Tibial artery (tissue), 4 donors: ENCODE data around the gene BASP1.
A peak's percentile ranks its signal among the peaks of the same experiment; 100 is the strongest.

Experiments
- DNase-seq, 2 donors: peaks; one replicate each; pipeline ENCODE4 v3.0.0-alpha.2; 2019
- H3K27ac ChIP-seq, 2 donors: fragments of 200-600 bp; sonication (generic) in 1 of 2; 1 replicate in 1 of 2; 2 replicates in 1 of 2; pipeline ENCODE4 v1.5.1; 2018 to 2019; ENCODE audit warnings: mild to moderate bottlenecking in 1 of 2
- H3K27me3 ChIP-seq, 2 donors: fragments of 200-600 bp; sonication (generic) in 1 of 2; one replicate each; pipeline versions ENCODE4 v1.5.1 to v1.6.0; 2016 to 2019
- H3K36me3 ChIP-seq, 3 donors: fragments of 200-600 bp; sonication (generic) in 2 of 3; one replicate each; pipeline ENCODE4 v1.5.1; 2016 to 2019; ENCODE audit warnings: mild to moderate bottlenecking in 2 of 3
- H3K4me1 ChIP-seq, 4 donors: fragments of 200-600 bp; sonication (generic) in 2 of 4; 1 replicate in 3 of 4; 2 replicates in 1 of 4; pipeline ENCODE4 v1.5.1; 2016 to 2019
- H3K4me3 ChIP-seq, 2 donors: fragments of 200-600 bp; sonication (generic) in 1 of 2; 1 replicate in 1 of 2; 2 replicates in 1 of 2; pipeline ENCODE4 v1.5.1; 2018 to 2019; ENCODE audit warnings: mild to moderate bottlenecking in 2 of 2
- H3K9me3 ChIP-seq, 3 donors: fragments of 200-600 bp; sonication (generic) in 1 of 3; one replicate each; pipeline ENCODE4 v1.5.1; 2016 to 2019
- intact Hi-C: fragments of 100-400 bp; cut with DNase I; formaldehyde crosslinking; loops from one replicate; pipeline ENCODE4 v1.15.0; 2023; ENCODE audit warnings: low total_unique reads
- TF ChIP-seq, protein P1 (sequence below), 2 experiments: fragments of 200-600 bp in 1 of 2; fragments of 450-650 bp in 1 of 2; IDR thresholded peaks; one replicate each; pipeline ENCODE4 v1.5.1; 2017 to 2019; ENCODE audit warnings: antibody characterized with exemption in 2 of 2, mild to moderate bottlenecking in 1 of 2, moderate library complexity in 1 of 2

The BASP1 gene

DNA sequence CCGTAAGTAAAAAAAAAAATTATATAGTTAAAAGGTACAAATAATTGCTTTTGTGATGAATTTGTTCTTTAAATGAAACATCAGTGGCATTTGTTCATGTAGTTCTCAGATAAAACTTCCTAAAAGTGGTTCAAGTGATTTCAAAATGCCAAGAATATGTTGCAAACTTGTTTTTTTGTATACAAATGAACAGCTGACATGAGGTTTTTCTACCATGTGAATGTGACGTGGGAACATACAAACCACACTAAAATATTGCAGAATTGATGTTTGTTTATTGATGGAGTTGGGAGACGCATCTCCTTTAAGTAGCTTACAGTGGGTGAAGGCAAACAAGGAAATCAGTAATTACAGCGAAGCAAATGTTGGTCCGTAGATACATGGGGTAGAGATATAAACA lies 16.9 kb downstream of the BASP1 start:
- H3K4me3 ChIP-seq, result no peak overlapping the region
- H3K27me3 ChIP-seq, result no peaks in the 10 kb centered on the region
- DNase-seq, result no peak
- intact Hi-C loops, result no loop called here
- H3K9me3 ChIP-seq, result no peaks in the 10 kb centered on the region
- H3K27ac ChIP-seq, result no peak overlapping the region
- TF ChIP-seq, protein P1, sequence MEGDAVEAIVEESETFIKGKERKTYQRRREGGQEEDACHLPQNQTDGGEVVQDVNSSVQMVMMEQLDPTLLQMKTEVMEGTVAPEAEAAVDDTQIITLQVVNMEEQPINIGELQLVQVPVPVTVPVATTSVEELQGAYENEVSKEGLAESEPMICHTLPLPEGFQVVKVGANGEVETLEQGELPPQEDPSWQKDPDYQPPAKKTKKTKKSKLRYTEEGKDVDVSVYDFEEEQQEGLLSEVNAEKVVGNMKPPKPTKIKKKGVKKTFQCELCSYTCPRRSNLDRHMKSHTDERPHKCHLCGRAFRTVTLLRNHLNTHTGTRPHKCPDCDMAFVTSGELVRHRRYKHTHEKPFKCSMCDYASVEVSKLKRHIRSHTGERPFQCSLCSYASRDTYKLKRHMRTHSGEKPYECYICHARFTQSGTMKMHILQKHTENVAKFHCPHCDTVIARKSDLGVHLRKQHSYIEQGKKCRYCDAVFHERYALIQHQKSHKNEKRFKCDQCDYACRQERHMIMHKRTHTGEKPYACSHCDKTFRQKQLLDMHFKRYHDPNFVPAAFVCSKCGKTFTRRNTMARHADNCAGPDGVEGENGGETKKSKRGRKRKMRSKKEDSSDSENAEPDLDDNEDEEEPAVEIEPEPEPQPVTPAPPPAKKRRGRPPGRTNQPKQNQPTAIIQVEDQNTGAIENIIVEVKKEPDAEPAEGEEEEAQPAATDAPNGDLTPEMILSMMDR (IDR thresholded peaks at IDR 0.05), result no peak
- no peaks in the 10 kb centered on the region for H3K36me3 ChIP-seq
- H3K4me1 ChIP-seq, result peaks cover 0 to 16% (median 2%) of the 10 kb centered on the region in 4 donors

DNA sequence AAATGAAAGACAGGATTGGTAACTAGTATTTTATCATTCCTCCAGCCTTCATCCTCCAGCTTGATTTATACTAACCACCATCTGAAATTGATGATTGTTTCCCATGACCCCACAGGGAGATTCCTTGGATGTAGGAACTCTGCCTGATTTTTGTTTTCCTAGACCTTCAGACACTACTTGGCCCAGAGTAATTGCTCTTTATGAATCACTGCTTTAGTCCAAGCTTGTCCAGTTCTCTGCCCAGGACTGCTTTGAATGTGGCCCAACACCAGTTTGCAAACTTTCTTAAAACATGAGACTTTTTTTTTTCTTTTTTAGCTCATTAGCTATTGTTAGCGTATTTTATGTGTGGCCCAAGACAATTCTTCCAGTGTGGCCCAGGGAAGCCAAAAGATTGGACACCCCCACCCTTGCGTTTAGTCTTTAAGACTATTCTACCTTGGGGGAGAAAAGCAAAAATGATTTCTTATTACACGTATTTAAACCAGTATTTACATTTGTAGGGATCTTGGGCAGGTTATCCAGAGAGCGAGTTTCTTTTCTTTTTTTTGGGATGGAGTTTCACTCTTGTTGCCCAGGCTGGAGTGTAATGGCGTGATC lies 18.4 kb downstream of the BASP1 start:
- TF ChIP-seq, protein P1 (IDR thresholded peaks at IDR 0.05), result no peak
- no peak overlapping the region for H3K4me3 ChIP-seq
- peak in 1 of 2 donors; percentile 29 for DNase-seq
- H3K4me1 ChIP-seq, result peaks cover 0 to 9% (median 0%) of the 10 kb centered on the region in 4 donors
- no peaks in the 10 kb centered on the region for H3K36me3 ChIP-seq
- H3K9me3 ChIP-seq, result no peaks in the 10 kb centered on the region
- H3K27me3 ChIP-seq, result no peaks in the 10 kb centered on the region
- no peak overlapping the region for H3K27ac ChIP-seq
- intact Hi-C loops, result no loop called here

DNA sequence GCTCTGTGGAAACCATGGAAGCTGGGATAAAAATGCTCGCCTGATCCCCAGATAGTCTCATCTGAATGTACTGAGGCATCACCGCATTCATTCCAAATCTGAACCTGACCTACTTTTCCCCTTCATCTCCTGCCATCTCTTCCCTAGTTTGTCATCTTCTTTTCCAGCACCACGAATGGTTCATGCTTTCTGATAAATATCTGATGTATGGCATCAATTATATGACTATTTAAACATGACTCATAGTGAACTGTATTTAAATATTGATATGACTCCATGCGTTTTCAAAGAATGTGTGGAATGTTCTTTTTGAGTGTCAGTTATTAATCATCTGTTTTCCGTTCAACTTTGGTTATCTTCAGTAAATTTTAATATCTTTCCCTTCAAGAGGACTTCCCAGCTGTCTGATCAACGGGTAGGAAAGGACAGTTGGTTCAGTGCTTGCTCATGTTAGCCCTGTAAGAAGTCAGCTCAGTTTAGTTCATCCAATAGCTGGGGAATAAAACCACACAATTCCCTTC lies 21.1 kb downstream of the BASP1 start:
- TF ChIP-seq, protein P1 (IDR thresholded peaks at IDR 0.05), result no peak
- intact Hi-C loops, result no loop called here
- Histone ChIP-seq H3K9me3 (no peaks in the 10 kb centered on the region), H3K27me3 (no peaks in the 10 kb centered on the region), H3K4me1 (peaks cover 0 to 9% (median 0%) of the 10 kb centered on the region in 4 donors), H3K27ac (no peak overlapping the region), H3K4me3 (no peak overlapping the region), H3K36me3 (no peaks in the 10 kb centered on the region)
- no peak for DNase-seq

DNA sequence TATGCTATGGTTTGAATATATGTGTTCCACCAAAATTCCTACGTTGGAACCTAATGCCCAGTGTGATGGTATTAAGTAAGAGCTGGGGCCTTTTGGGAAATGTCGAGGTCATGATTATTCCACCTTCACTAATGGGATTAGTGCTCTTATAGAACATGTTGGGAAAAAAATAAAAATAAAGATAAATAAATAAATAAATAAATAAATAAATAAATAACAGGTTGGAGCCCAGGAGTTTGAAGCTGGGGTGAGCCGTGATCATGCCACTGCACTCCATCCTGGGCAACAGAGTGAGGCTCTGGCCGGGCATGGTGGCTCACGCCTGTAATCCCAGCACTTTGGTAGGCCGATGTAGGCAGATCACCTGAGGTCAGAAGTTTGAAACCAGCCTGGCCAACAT lies 22.5 kb downstream of the BASP1 start:
- DNase-seq, result no peak
- intact Hi-C loops, result no loop called here
- H3K4me3 ChIP-seq, result no peak overlapping the region
- no peak overlapping the region for H3K27ac ChIP-seq
- no peaks in the 10 kb centered on the region for H3K36me3 ChIP-seq
- H3K4me1 ChIP-seq, result peaks cover 0 to 9% (median 0%) of the 10 kb centered on the region in 4 donors
- no peaks in the 10 kb centered on the region for H3K9me3 ChIP-seq
- TF ChIP-seq, protein P1 (IDR thresholded peaks at IDR 0.05), result no peak
- no peaks in the 10 kb centered on the region for H3K27me3 ChIP-seq

DNA sequence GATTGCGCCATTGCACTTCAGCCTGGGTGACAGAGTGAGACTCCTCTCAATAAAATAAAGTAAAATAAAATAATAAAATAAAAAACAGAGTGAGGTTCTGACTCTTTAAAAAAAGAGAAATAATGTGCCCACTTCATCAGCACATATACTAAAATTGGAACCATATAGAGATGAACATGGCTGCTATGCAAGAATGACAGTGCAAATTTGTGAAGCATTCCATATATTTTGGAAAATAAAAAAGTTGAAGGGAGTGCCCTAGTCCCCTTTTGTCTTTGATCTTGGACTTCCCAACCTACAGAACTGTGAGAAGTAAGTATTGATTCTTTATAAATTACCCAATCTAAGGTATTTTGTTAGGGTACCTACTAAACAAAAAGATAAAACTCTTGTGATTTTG lies 23.1 kb downstream of the BASP1 start:
- DNase-seq, result no peak
- Histone ChIP-seq H3K9me3 (no peaks in the 10 kb centered on the region), H3K27me3 (no peaks in the 10 kb centered on the region), H3K27ac (no peak overlapping the region), H3K4me1 (peaks cover 0 to 9% (median 0%) of the 10 kb centered on the region in 4 donors), H3K36me3 (no peaks in the 10 kb centered on the region), H3K4me3 (no peak overlapping the region)
- TF ChIP-seq, protein P1 (IDR thresholded peaks at IDR 0.05), result no peak
- intact Hi-C loops, result no loop called here
